Liver (tissue), 9 donors: Measurements from ENCODE around the gene BRIP1. TPM values are rescaled to one million over a fixed set of nuclear protein-coding genes. Genes with fewer than 3 reads are reported as not detected.
"Not testable (repeated sequence)": the region's sequence is repeated elsewhere in the genome, so short reads cannot be mapped to it uniquely, and the experiment has no call there.

Source experiments
- DNase-seq: peaks from one replicate; pipeline ENCODE4 v3.0.0-alpha.2; 2017; ENCODE audit warnings: low spot score
- H3K27ac ChIP-seq, 2 donors: one replicate each; pipeline ENCODE4 v1.7.0; 2013; ENCODE audit warnings: inconsistent platforms in 2 of 2, low read length in 2 of 2, control low read depth in 1 of 2, low read depth in 1 of 2, mild to moderate bottlenecking in 1 of 2
- H3K27me3 ChIP-seq, 4 donors: one replicate each; pipeline versions ENCODE4 v1.6.1 to v1.7.0; 2013; ENCODE audit warnings: low read length in 3 of 4, inconsistent platforms in 1 of 4, mild to moderate bottlenecking in 1 of 4, moderate library complexity in 1 of 4; ENCODE audit not compliant: control insufficient read depth in 4 of 4, insufficient read depth in 4 of 4
- H3K36me3 ChIP-seq, 4 donors: one replicate each; pipeline versions ENCODE4 v1.6.1 to v1.7.0; 2013; ENCODE audit warnings: low read length in 3 of 4, mild to moderate bottlenecking in 3 of 4, low read depth in 1 of 4, moderate library complexity in 1 of 4; ENCODE audit not compliant: control insufficient read depth in 4 of 4, insufficient read depth in 3 of 4
- H3K4me1 ChIP-seq, 4 donors: one replicate each; pipeline versions ENCODE4 v1.6.1 to v1.7.0; 2013; ENCODE audit warnings: low read length in 3 of 4, mild to moderate bottlenecking in 3 of 4, moderate library complexity in 1 of 4; ENCODE audit not compliant: control insufficient read depth in 4 of 4, insufficient read depth in 4 of 4
- H3K4me3 ChIP-seq, 3 donors: one replicate each; pipeline versions ENCODE4 v1.6.1 to v1.7.0; 2013; ENCODE audit warnings: low read length in 3 of 3, control low read depth in 1 of 3, low read depth in 1 of 3, mild to moderate bottlenecking in 1 of 3
- H3K9ac ChIP-seq, 2 donors: one replicate each; pipeline ENCODE4 v1.7.0; 2013; ENCODE audit warnings: low read length in 2 of 2, mild to moderate bottlenecking in 2 of 2, moderate library complexity in 2 of 2, control low read depth in 1 of 2, low read depth in 1 of 2
- H3K9me3 ChIP-seq, 4 donors: one replicate each; pipeline versions ENCODE4 v1.6.1 to v1.7.0; 2013; ENCODE audit warnings: low read length in 3 of 4; ENCODE audit not compliant: control insufficient read depth in 4 of 4
- FOXA2 ChIP-seq: IDR thresholded peaks from 2 replicates; pipeline ENCODE4 v1.6.1; 2016; ENCODE audit warnings: antibody characterized with exemption
- HNF4A ChIP-seq, 2 donors: conservative IDR thresholded peaks; 2 replicates each; pipeline ENCODE4 v1.6.1; 2016; ENCODE audit warnings: antibody characterized with exemption in 2 of 2, mild to moderate bottlenecking in 2 of 2
- HNF4G ChIP-seq: IDR thresholded peaks from 2 replicates; pipeline ENCODE4 v1.6.1; 2016; ENCODE audit warnings: antibody characterized with exemption
- JUND ChIP-seq, 2 donors: IDR thresholded peaks; 2 replicates each; pipeline ENCODE4 v1.6.1; 2016; ENCODE audit warnings: antibody characterized with exemption in 2 of 2
- NR2F2 ChIP-seq: IDR thresholded peaks from 2 replicates; pipeline ENCODE4 v1.6.1; 2016; ENCODE audit warnings: antibody characterized with exemption
- YY1 ChIP-seq: IDR thresholded peaks from 2 replicates; pipeline ENCODE4 v1.6.1; 2016; ENCODE audit warnings: antibody characterized with exemption, mild to moderate bottlenecking
- WGBS: extraction: QIAGEN DNeasy Blood & Tissue Kit; methylation state at CpG from one replicate; pipeline ENCODE4 v1.1.7; 2013; 5-methylcytosine and 5-hydroxymethylcytosine counted together
- polyA plus RNA-seq, 2 donors: library from polyadenylated mRNA; stranded (reverse) in 1 of 2; unstranded in 1 of 2; fragments of 200-250 nt in 1 of 2; fragments of >200 nt in 1 of 2; fragmentation: Nextera tagmentation in 1 of 2; extraction: Ambion mirVana in 1 of 2; gene quantifications; one replicate each; pipeline versions ENCODE4 v1.2.1 to v1.2.3, GENCODE V29; 2013 to 2015
- total RNA-seq, 2 donors: library from RNA; depleted of rRNA; stranded (reverse); fragments of >200 nt; gene quantifications; one replicate each; pipeline ENCODE4 v1.2.3, GENCODE V29; 2014
- TF ChIP-seq, protein P1 (sequence below): IDR thresholded peaks from 2 replicates; pipeline ENCODE4 v1.6.1; 2016; ENCODE audit warnings: antibody characterized with exemption
- TF ChIP-seq, protein P2 (sequence below): fragments of 150-350 bp; IDR thresholded peaks from 2 replicates; pipeline ENCODE4 v1.5.1; 2017; ENCODE audit warnings: improper control_type of control experiment, low read depth, low read length; ENCODE audit not compliant: missing input control
- TF ChIP-seq, protein P3 (sequence below): IDR thresholded peaks from 2 replicates; pipeline ENCODE4 v1.6.1; 2016; ENCODE audit warnings: antibody characterized with exemption
- donor health status: healthy.
- donor health status: healthy.
- donor health status: healthy.
- donor health status: healthy.
- donor health status: healthy.

The BRIP1 gene
- total and polyA plus RNA-seq, 4 donors: 0.24 to 10.3 (median 0.90) TPM

DNA sequence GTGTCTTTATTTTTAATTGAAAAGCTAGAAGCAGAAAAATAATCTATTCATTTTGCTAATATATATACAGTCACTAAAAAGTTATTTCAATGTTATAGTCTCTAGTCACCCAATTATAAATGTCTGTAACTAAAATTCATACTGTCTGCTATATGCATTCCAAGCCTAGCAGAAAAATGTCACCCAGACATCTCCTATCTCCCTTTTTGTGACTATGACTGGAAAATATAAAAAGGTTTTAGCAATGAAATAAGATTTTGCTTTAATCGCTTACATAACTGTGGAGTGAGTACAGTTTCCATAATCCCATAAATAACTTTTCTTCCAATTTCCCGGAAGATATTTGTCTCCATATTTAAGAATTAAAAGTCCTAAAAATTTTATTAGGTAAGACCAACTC lies 88.6 kb downstream of the BRIP1 start:
- 96% methylated on average over 2 of the region's 2 CpGs for WGBS
- Histone ChIP-seq H3K9ac (no peak overlapping the region), H3K4me3 (no peak overlapping the region), H3K4me1 (no peaks in the 10 kb centered on the region), H3K9me3 (peaks cover 0 to 7% (median 1%) of the 10 kb centered on the region in 4 donors), H3K27ac (no peak overlapping the region), H3K36me3 (peaks cover 0 to 2% (median 0%) of the 10 kb centered on the region in 4 donors), H3K27me3 (no peaks in the 10 kb centered on the region)
- no peak for TF ChIP-seq HNF4A (conservative IDR thresholded peaks at IDR 0.05)
- TF ChIP-seq, protein P1, sequence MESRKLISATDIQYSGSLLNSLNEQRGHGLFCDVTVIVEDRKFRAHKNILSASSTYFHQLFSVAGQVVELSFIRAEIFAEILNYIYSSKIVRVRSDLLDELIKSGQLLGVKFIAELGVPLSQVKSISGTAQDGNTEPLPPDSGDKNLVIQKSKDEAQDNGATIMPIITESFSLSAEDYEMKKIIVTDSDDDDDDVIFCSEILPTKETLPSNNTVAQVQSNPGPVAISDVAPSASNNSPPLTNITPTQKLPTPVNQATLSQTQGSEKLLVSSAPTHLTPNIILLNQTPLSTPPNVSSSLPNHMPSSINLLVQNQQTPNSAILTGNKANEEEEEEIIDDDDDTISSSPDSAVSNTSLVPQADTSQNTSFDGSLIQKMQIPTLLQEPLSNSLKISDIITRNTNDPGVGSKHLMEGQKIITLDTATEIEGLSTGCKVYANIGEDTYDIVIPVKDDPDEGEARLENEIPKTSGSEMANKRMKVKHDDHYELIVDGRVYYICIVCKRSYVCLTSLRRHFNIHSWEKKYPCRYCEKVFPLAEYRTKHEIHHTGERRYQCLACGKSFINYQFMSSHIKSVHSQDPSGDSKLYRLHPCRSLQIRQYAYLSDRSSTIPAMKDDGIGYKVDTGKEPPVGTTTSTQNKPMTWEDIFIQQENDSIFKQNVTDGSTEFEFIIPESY: no peak
- DNase-seq: no peak

DNA sequence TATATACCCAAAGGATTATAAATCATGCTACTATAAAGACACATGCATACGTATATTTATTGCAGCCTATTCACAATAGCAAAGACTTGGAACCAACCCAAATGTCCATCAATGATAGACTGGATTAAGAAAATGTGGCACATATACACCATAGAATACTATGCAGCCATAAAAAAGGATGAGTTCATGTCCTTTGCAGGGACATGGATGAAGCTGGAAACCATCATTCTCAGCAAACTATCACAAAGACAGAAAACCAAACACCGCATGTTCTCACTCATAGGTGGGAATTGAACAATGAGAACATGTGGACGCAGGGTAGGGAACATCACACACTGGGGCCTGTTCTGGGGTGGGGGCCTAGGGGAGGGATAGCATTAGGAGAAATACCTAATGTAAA lies 89.2 kb downstream of the BRIP1 start:
- H3K9me3 ChIP-seq, H3K4me1 ChIP-seq, H3K27ac ChIP-seq, H3K4me3 ChIP-seq, H3K9ac ChIP-seq, DNase-seq, H3K36me3 ChIP-seq, H3K27me3 ChIP-seq: not testable (repeated sequence)
- WGBS: 96% methylated on average over 3 of the region's 3 CpGs

DNA sequence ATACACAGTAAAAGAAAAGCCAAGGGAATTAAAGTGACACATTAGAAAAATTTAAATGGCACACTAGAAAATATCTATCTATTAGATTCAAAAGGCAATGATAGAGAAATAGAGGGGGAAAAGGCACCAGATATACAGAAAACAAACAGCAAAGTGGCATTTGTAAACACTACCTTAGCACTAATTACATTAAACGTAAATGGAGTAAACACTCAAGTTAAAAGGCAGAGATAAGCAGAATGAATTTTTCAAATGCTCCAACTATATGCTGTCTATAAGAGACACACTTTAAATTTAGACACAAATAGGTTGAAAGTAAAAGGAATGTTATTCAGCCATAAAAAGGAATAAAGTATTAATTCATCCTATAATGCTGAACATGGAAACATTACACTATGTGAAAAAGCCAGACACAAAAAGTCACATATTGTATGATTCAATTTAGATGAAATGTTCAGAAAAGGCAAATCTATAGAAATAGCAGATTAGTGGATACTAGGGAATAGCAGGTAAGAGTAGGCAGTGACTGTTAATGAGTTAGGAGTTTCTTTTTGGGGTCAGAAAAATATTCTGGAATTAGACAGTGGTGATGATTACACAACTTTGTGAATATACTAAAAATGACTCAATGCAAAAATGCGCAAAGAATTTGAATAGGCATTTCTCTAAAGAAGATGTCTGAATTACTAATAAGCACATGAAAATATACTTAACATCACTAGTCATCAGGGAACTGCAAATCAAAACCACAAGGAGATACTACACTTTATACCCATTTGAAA lies 92.4 kb downstream of the BRIP1 start:
- Histone ChIP-seq H3K27ac (no peak overlapping the region), H3K9me3 (peaks cover 0 to 7% (median 1%) of the 10 kb centered on the region in 4 donors)
- WGBS: 95% methylated on average over 2 of the region's 2 CpGs

DNA sequence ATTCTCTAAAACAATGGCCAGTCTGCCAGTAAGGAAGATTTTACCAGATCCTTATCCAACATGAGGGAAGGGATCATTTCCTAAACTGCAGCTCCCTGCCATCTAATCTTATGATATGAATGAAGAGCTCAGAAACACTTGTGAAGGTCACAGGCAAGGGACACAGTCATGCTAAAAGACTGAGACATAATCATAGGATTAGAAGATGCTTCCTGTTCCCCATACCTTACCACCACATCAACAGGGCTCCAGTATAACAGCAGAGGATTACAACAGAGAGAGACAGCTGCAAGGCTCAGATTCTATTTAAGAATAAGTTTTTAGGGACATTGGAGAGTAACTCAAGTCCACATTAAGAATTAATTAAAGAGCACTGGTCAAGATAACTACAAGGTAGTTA lies 93.3 kb downstream of the BRIP1 start:
- no peaks in the 10 kb centered on the region for H3K27me3 ChIP-seq
- no peak overlapping the region for H3K9ac ChIP-seq
- peaks cover 0 to 2% (median 0%) of the 10 kb centered on the region in 4 donors for H3K36me3 ChIP-seq
- H3K27ac ChIP-seq: no peak overlapping the region
- H3K4me1 ChIP-seq: no peaks in the 10 kb centered on the region
- peaks cover 0 to 7% (median 1%) of the 10 kb centered on the region in 4 donors for H3K9me3 ChIP-seq
- TF ChIP-seq, protein P2, sequence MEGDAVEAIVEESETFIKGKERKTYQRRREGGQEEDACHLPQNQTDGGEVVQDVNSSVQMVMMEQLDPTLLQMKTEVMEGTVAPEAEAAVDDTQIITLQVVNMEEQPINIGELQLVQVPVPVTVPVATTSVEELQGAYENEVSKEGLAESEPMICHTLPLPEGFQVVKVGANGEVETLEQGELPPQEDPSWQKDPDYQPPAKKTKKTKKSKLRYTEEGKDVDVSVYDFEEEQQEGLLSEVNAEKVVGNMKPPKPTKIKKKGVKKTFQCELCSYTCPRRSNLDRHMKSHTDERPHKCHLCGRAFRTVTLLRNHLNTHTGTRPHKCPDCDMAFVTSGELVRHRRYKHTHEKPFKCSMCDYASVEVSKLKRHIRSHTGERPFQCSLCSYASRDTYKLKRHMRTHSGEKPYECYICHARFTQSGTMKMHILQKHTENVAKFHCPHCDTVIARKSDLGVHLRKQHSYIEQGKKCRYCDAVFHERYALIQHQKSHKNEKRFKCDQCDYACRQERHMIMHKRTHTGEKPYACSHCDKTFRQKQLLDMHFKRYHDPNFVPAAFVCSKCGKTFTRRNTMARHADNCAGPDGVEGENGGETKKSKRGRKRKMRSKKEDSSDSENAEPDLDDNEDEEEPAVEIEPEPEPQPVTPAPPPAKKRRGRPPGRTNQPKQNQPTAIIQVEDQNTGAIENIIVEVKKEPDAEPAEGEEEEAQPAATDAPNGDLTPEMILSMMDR: no peak
- no peak for TF ChIP-seq HNF4A (conservative IDR thresholded peaks at IDR 0.05)
- TF ChIP-seq YY1: no peak
- no peak for TF ChIP-seq HNF4G
- TF ChIP-seq NR2F2: no peak
- no peak overlapping the region for H3K4me3 ChIP-seq
- no peak for DNase-seq

More for the DNA sequence above, 92.4 kb downstream of the BRIP1 start:
- Histone ChIP-seq H3K4me3 (no peak overlapping the region), H3K4me1 (no peaks in the 10 kb centered on the region), H3K36me3 (peaks cover 0 to 2% (median 0%) of the 10 kb centered on the region in 4 donors), H3K27me3 (no peaks in the 10 kb centered on the region), H3K9ac (no peak overlapping the region)
- TF ChIP-seq, protein P3, sequence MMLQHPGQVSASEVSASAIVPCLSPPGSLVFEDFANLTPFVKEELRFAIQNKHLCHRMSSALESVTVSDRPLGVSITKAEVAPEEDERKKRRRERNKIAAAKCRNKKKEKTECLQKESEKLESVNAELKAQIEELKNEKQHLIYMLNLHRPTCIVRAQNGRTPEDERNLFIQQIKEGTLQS: no peak
- TF ChIP-seq JUND (IDR thresholded peaks at IDR 0.05) (no peak), FOXA2 (no peak)
- DNase-seq: no peak
